ENCODE measurements around the gene ADO. TPM values are rescaled to one million over a fixed set of nuclear protein-coding genes. Genes with fewer than 3 reads are reported as not detected.
"Not testable (repeated sequence)": the region's sequence is repeated elsewhere in the genome, so short reads cannot be mapped to it uniquely, and the experiment has no call there.

ADO gene
- total RNA-seq, 1 donor from 2014 or later, result 29.0 TPM

GRCh38 chr10:62779487-62780248 is 24.9 kb upstream of the ADO start:
- Mint-ChIP-seq H3K36me3 (ENCODE audit: low read depth, unreplicated experiment) (peaks cover 3% of the 10 kb centered on the region), H3K27me3 (ENCODE audit: low read depth, unreplicated experiment) (no peaks in the 10 kb centered on the region), H3K4me1 (ENCODE audit: low read depth, unreplicated experiment) (peaks cover 12% of the 10 kb centered on the region), H3K27ac (ENCODE audit: unreplicated experiment) (no peak overlapping the region), H3K4me3 (ENCODE audit: unreplicated experiment) (no peak overlapping the region), H3K9me3 (ENCODE audit: unreplicated experiment) (peaks cover 4% of the 10 kb centered on the region)
- Histone ChIP-seq H2AFZ (ENCODE audit: low read depth, low read length) (no peak overlapping the region), H3K9ac (ENCODE audit: low read length) (no peak overlapping the region), H3K4me1 (ENCODE audit: insufficient read depth, low read length) (no peaks in the 10 kb centered on the region), H3K27ac (ENCODE audit: low read depth, low read length) (no peak overlapping the region), H3K4me3 (ENCODE audit: insufficient read depth, low read depth, low read length) (no peak overlapping the region), H3K27me3 (ENCODE audit: insufficient read depth, low read length) (no peaks in the 10 kb centered on the region), H3K79me2 (ENCODE audit: insufficient read depth, low read length) (no peaks in the 10 kb centered on the region), H3K4me2 (ENCODE audit: low read length) (no peak overlapping the region), H4K20me1 (ENCODE audit: insufficient read depth, low read length) (no peaks in the 10 kb centered on the region), H3K36me3 (ENCODE audit: insufficient read depth, low read length) (no peaks in the 10 kb centered on the region), H3K9me3 (ENCODE audit: insufficient read depth, low read depth, low read length) (no peaks in the 10 kb centered on the region)
- FAIRE-seq, result no peak
- no peak for TF ChIP-seq EZH2 (IDR thresholded peaks at IDR 0.05; ENCODE audit: insufficient read depth, low read length)
- no peak for TF ChIP-seq CTCF (IDR thresholded peaks at IDR 0.05; ENCODE audit: insufficient read depth, low read depth, low read length)
- peak; percentile 8 for DNase-seq (ENCODE audit: low read depth)

GRCh38 chr10:62784537-62784936 is 20.0 kb upstream of the ADO start:
- H3K9me3 ChIP-seq (ENCODE audit: insufficient read depth, low read depth, low read length); H3K4me2 ChIP-seq (ENCODE audit: low read length); H3K4me1 Mint-ChIP-seq (ENCODE audit: low read depth, unreplicated experiment); H3K9ac ChIP-seq (ENCODE audit: low read length); DNase-seq (ENCODE audit: low read depth); H2AFZ ChIP-seq (ENCODE audit: low read depth, low read length); H3K79me2 ChIP-seq (ENCODE audit: insufficient read depth, low read length); H3K4me3 Mint-ChIP-seq (ENCODE audit: unreplicated experiment); H4K20me1 ChIP-seq (ENCODE audit: insufficient read depth, low read length); H3K27me3 ChIP-seq (ENCODE audit: insufficient read depth, low read length); H3K4me1 ChIP-seq (ENCODE audit: insufficient read depth, low read length); H3K27ac Mint-ChIP-seq (ENCODE audit: unreplicated experiment); H3K27ac ChIP-seq (ENCODE audit: low read depth, low read length); H3K4me3 ChIP-seq (ENCODE audit: insufficient read depth, low read depth, low read length); H3K36me3 ChIP-seq (ENCODE audit: insufficient read depth, low read length); H3K27me3 Mint-ChIP-seq (ENCODE audit: low read depth, unreplicated experiment); FAIRE-seq: not testable (repeated sequence)
- Mint-ChIP-seq H3K36me3 (ENCODE audit: low read depth, unreplicated experiment) (peaks cover 15% of the 10 kb centered on the region), H3K9me3 (ENCODE audit: unreplicated experiment) (peaks cover 25% of the 10 kb centered on the region)

- H3K9ac ChIP-seq (ENCODE audit: low read length); H3K4me2 ChIP-seq (ENCODE audit: low read length); H3K79me2 ChIP-seq (ENCODE audit: insufficient read depth, low read length); H2AFZ ChIP-seq (ENCODE audit: low read depth, low read length); H3K4me1 ChIP-seq (ENCODE audit: insufficient read depth, low read length); H4K20me1 ChIP-seq (ENCODE audit: insufficient read depth, low read length); H3K27me3 ChIP-seq (ENCODE audit: insufficient read depth, low read length); H3K4me3 Mint-ChIP-seq (ENCODE audit: unreplicated experiment); H3K36me3 ChIP-seq (ENCODE audit: insufficient read depth, low read length); H3K9me3 ChIP-seq (ENCODE audit: insufficient read depth, low read depth, low read length); H3K4me1 Mint-ChIP-seq (ENCODE audit: low read depth, unreplicated experiment); H3K27me3 Mint-ChIP-seq (ENCODE audit: low read depth, unreplicated experiment); H3K27ac ChIP-seq (ENCODE audit: low read depth, low read length); DNase-seq (ENCODE audit: low read depth); H3K4me3 ChIP-seq (ENCODE audit: insufficient read depth, low read depth, low read length); FAIRE-seq; H3K27ac Mint-ChIP-seq (ENCODE audit: unreplicated experiment): not testable (repeated sequence)
- Mint-ChIP-seq H3K36me3 (ENCODE audit: low read depth, unreplicated experiment) (peaks cover 12% of the 10 kb centered on the region), H3K9me3 (ENCODE audit: unreplicated experiment) (peaks cover 25% of the 10 kb centered on the region)
These were observed 16.2 kb upstream of the ADO start for GRCh38 chr10:62788285-62788684.

All from astrocyte (in vitro differentiated cells and primary cell).